DOHH2 (cell line): ENCODE measurements around the gene EMSY.

Source experiments
- EZH2phosphoT487 ChIP-seq: fragments of 200-600 bp; sonication (generic); IDR thresholded peaks from 2 replicates; pipeline ENCODE4 v1.6.1; 2017; ENCODE audit warnings: borderline replicate concordance, mild to moderate bottlenecking, antibody characterized with exemption, low read length, moderate library complexity, mixed read lengths
- TF ChIP-seq, protein P1 (sequence below): fragments of 200-600 bp; sonication (generic); IDR thresholded peaks from one replicate; pipeline ENCODE4 v1.5.1; 2014; ENCODE audit warnings: antibody characterized with exemption, mild to moderate bottlenecking, low read depth, low read length; ENCODE audit not compliant: poor library complexity, severe bottlenecking

GRCh38 chr11:76444384-76445120, at the start of gene EMSY:
- TF ChIP-seq, protein P1, sequence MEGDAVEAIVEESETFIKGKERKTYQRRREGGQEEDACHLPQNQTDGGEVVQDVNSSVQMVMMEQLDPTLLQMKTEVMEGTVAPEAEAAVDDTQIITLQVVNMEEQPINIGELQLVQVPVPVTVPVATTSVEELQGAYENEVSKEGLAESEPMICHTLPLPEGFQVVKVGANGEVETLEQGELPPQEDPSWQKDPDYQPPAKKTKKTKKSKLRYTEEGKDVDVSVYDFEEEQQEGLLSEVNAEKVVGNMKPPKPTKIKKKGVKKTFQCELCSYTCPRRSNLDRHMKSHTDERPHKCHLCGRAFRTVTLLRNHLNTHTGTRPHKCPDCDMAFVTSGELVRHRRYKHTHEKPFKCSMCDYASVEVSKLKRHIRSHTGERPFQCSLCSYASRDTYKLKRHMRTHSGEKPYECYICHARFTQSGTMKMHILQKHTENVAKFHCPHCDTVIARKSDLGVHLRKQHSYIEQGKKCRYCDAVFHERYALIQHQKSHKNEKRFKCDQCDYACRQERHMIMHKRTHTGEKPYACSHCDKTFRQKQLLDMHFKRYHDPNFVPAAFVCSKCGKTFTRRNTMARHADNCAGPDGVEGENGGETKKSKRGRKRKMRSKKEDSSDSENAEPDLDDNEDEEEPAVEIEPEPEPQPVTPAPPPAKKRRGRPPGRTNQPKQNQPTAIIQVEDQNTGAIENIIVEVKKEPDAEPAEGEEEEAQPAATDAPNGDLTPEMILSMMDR: no peak
- TF ChIP-seq EZH2phosphoT487: no peak
